ENCODE measurements around the gene PISD. TPM values are rescaled to one million over a fixed set of nuclear protein-coding genes. Genes with fewer than 3 reads are reported as not detected.

PISD gene
- total and polyA plus RNA-seq, 12 donors = 25.1 to 99.5 (median 64.8) TPM

GRCh38 chr22:31618057-31618456 is 44.0 kb downstream of the PISD start:
- peaks cover 0 to 60% of the 10 kb centered on the region in 2 donors for H3K36me3 ChIP-seq (replicated peaks in 1 of 2)
- 81 to 100% (median 89%) methylated on average over 4 to 17 of the region's 17 CpGs for whole genome bisulfite sequencing, 4 donors
- H3K4me1 ChIP-seq (replicated peaks in 1 of 2) = peaks cover 0 to 22% of the 10 kb centered on the region in 2 donors
- no peak overlapping the region for H3K4me3 ChIP-seq
- H3K27ac ChIP-seq = no peak overlapping the region
- peak in 1 of 7 donors; percentile 76 for DNase-seq
- H3K27me3 ChIP-seq = no peaks in the 10 kb centered on the region
- intact Hi-C loops (cut with DNase I) = no loop called here
- TF ChIP-seq POLR2A (IDR thresholded peaks at IDR 0.05) (no peak), CTCF (IDR thresholded peaks at IDR 0.05) (no peak)
- no peaks in the 10 kb centered on the region for H3K9me3 ChIP-seq (replicated peaks in 1 of 3)

GRCh38 chr22:31616315-31616980 is 45.6 kb downstream of the PISD start:
- Histone ChIP-seq H3K4me1 (replicated peaks in 1 of 2) (peaks cover 0 to 22% of the 10 kb centered on the region in 2 donors), H3K36me3 (replicated peaks in 1 of 2) (peaks cover 0 to 45% of the 10 kb centered on the region in 2 donors), H3K9me3 (replicated peaks in 1 of 3) (no peaks in the 10 kb centered on the region), H3K27me3 (no peaks in the 10 kb centered on the region), H3K27ac (peak overlapping the region in 2 of 5 donors; percentile 12 to 71), H3K4me3 (no peak overlapping the region)
- no peak for TF ChIP-seq POLR2A (IDR thresholded peaks at IDR 0.05)
- TF ChIP-seq CTCF (IDR thresholded peaks at IDR 0.05) = no peak
- intact Hi-C loops (cut with DNase I) = no loop called here
- WGBS, 4 donors = 51 to 85% (median 78%) methylated on average over 6 to 9 of the region's 9 CpGs
- peak in 4 of 7 donors; percentile 53 to 65 (median 59) for DNase-seq

GRCh38 chr22:31615940-31616314 is 46.1 kb downstream of the PISD start:
- peaks cover 0 to 25% of the 10 kb centered on the region in 2 donors for H3K4me1 ChIP-seq (replicated peaks in 1 of 2)
- H3K9me3 ChIP-seq (replicated peaks in 1 of 3) = no peaks in the 10 kb centered on the region
- H3K27ac ChIP-seq = peak overlapping the region in 2 of 5 donors; percentile 12 to 71
- TF ChIP-seq CTCF (IDR thresholded peaks at IDR 0.05) (no peak), POLR2A (IDR thresholded peaks at IDR 0.05) (no peak)
- H3K27me3 ChIP-seq = no peaks in the 10 kb centered on the region
- DNase-seq = no peak
- WGBS, 4 donors = 42 to 53% (median 47%) methylated on average over 4 of the region's 4 CpGs
- H3K36me3 ChIP-seq (replicated peaks in 1 of 2) = peaks cover 0 to 40% of the 10 kb centered on the region in 2 donors
- intact Hi-C loops (cut with DNase I) = no loop called here
- H3K4me3 ChIP-seq = no peak overlapping the region

- Histone ChIP-seq H3K4me1 (replicated peaks in 1 of 2) (peaks cover 0 to 29% of the 10 kb centered on the region in 2 donors), H3K27me3 (no peaks in the 10 kb centered on the region), H3K9me3 (replicated peaks in 1 of 3) (no peaks in the 10 kb centered on the region), H3K27ac (peak overlapping the region in 1 of 5 donors; percentile 71), H3K4me3 (no peak overlapping the region), H3K36me3 (replicated peaks in 1 of 2) (peaks cover 0 to 35% of the 10 kb centered on the region in 2 donors)
- TF ChIP-seq CTCF (IDR thresholded peaks at IDR 0.05) (no peak), POLR2A (IDR thresholded peaks at IDR 0.05) (no peak)
- intact Hi-C loops (cut with DNase I) = no loop called here
- DNase-seq = no peak
- WGBS, 4 donors = 72 to 77% (median 74%) methylated on average over 4 of the region's 4 CpGs
Observed at GRCh38 chr22:31615491-31615860, 46.5 kb downstream of the PISD start.

All from adrenal gland (tissue), 12 donors.